A549 (cell line): Measurements from ENCODE around the gene PAGE4. TPM values are rescaled to one million over a fixed set of nuclear protein-coding genes. Genes with fewer than 3 reads are reported as not detected.
A peak's percentile ranks its signal among the peaks of the same experiment; 100 is the strongest.

Source experiments
- ATAC-seq, 2 experiments: fragments of 200-7000 bp in 1 of 2; fragments of >200 bp in 1 of 2; cut with Nextera tagmentation in 1 of 2; cut with Tn5 transposase in 1 of 2; 3 replicates each; pipeline versions ENCODE4 v1.8.0 to v1.9.1; 2018 to 2020; ENCODE audit warnings: mild to moderate bottlenecking in 1 of 2, moderate library complexity in 1 of 2
- CTCF ChIA-PET: fragments of 300-600 bp; sonication (Branson Sonifier 250); formaldehyde crosslinking; extraction: SDS; loops from one replicate; lab custom pipeline; 2021; ENCODE audit warnings: antibody characterized with exemption, inconsistent platforms; lab: Yijun Ruan, JAX
- POLR2A ChIA-PET: fragments of 350-600 bp; formaldehyde crosslinking; extraction: SDS; loops from one replicate; lab custom pipeline; 2021; ENCODE audit warnings: antibody characterized with exemption, inconsistent platforms; lab: Yijun Ruan, JAX
- DNase-seq, 2 experiments: peaks; one replicate each; pipeline versions ENCODE4 v3.0.0 to v3.0.0-alpha.2; 2011 to 2016; ENCODE audit warnings: low read depth in 1 of 2, low spot score in 1 of 2
- FAIRE-seq: peaks from 2 replicates; lab custom pipeline; 2011; peaks lifted over from hg19 to GRCh38; lab: Jason Lieb, UNC
- H3K27ac ChIP-seq, 2 experiments: fragments of >200 bp; sonication (Bioruptor Twin); formaldehyde crosslinking; 3 replicates each; pipeline ENCODE4 v1.5.1; 2016 to 2017
- H3K4me1 ChIP-seq: fragments of >200 bp; sonication (Bioruptor Twin); formaldehyde crosslinking; 3 replicates; pipeline ENCODE4 v1.6.1; 2016
- H3K4me2 ChIP-seq: fragments of >200 bp; sonication (Bioruptor Twin); formaldehyde crosslinking; 3 replicates; pipeline ENCODE4 v1.6.1; 2016
- H3K4me3 ChIP-seq: fragments of >200 bp; sonication (Bioruptor Twin); formaldehyde crosslinking; 3 replicates; pipeline ENCODE4 v1.5.1; 2016
- H3K9me3 ChIP-seq: fragments of >200 bp; sonication (Bioruptor Twin); formaldehyde crosslinking; 3 replicates; pipeline ENCODE4 v1.6.1; 2016
- BHLHE40 ChIP-seq: IDR thresholded peaks from 2 replicates; pipeline ENCODE4 v1.6.1; 2012; ENCODE audit warnings: low read depth, low read length, inconsistent platforms
- E2F6 ChIP-seq: IDR thresholded peaks from 2 replicates; pipeline ENCODE4 v1.6.1; 2012; ENCODE audit warnings: low read depth, borderline replicate concordance
- EHF ChIP-seq: fragments of 250-450 bp; sonication (Bioruptor Pico); IDR thresholded peaks from 2 replicates; pipeline ENCODE4 v1.5.0; 2020; ENCODE audit warnings: mild to moderate bottlenecking
- ELK1 ChIP-seq: fragments of 150-350 bp; IDR thresholded peaks from 2 replicates; pipeline ENCODE4 v1.6.1; 2014; ENCODE audit warnings: low read depth, mild to moderate bottlenecking, low read length
- EP300 ChIP-seq, 2 experiments: fragments of >200 bp; sonication (Bioruptor Twin); formaldehyde crosslinking; IDR thresholded peaks; 2 replicates in 1 of 2; 3 replicates in 1 of 2; pipeline ENCODE4 v1.6.1; 2016 to 2017
- FOXS1 ChIP-seq: fragments of 250-450 bp; sonication (Bioruptor Pico); IDR thresholded peaks from 2 replicates; pipeline ENCODE4 v1.5.0; 2020; ENCODE audit warnings: mild to moderate bottlenecking, moderate library complexity
- HMGXB4 ChIP-seq: fragments of 250-450 bp; sonication (Bioruptor Pico); IDR thresholded peaks from 2 replicates; pipeline ENCODE4 v1.5.0; 2021; ENCODE audit warnings: mild to moderate bottlenecking, moderate library complexity, borderline replicate concordance
- JUN ChIP-seq, 2 experiments: fragments of >200 bp; sonication (Bioruptor Twin); formaldehyde crosslinking; IDR thresholded peaks; 2 replicates in 1 of 2; 3 replicates in 1 of 2; pipeline ENCODE4 v1.6.1; 2016 to 2017
- KDM1A ChIP-seq: fragments of 200-600 bp; sonication (generic); IDR thresholded peaks from 2 replicates; pipeline ENCODE4 v1.6.1; 2016; ENCODE audit warnings: low read depth, mild to moderate bottlenecking
- MAFK ChIP-seq: fragments of 450-650 bp; IDR thresholded peaks from 2 replicates; pipeline ENCODE4 v1.6.1; 2014; ENCODE audit not compliant: partially characterized antibody
- NFE2L2 ChIP-seq: fragments of 150-350 bp; conservative IDR thresholded peaks from 2 replicates; pipeline ENCODE4 v1.6.1; 2014; ENCODE audit warnings: low read length
- NPAS2 ChIP-seq: fragments of 250-450 bp; sonication (Bioruptor Pico); IDR thresholded peaks from 2 replicates; pipeline ENCODE4 v1.8.0; 2022; ENCODE audit warnings: mild to moderate bottlenecking, moderate library complexity, borderline replicate concordance
- PBX3 ChIP-seq: IDR thresholded peaks from 2 replicates; pipeline ENCODE4 v1.6.1; 2012
- RAD21 ChIP-seq, 2 experiments: fragments of >200 bp in 1 of 2; sonication (Bioruptor Twin) in 1 of 2; formaldehyde crosslinking in 1 of 2; IDR thresholded peaks in 1 of 2; conservative IDR thresholded peaks in 1 of 2; 2 replicates in 1 of 2; 3 replicates in 1 of 2; pipeline ENCODE4 v1.6.1; 2012 to 2018; ENCODE audit warnings: inconsistent platforms in 1 of 2
- RARB ChIP-seq: fragments of 250-450 bp; sonication (Bioruptor Pico); IDR thresholded peaks from 2 replicates; pipeline ENCODE4 v1.8.0; 2021; ENCODE audit warnings: mild to moderate bottlenecking, moderate library complexity
- TP53 ChIP-seq: fragments of 250-450 bp; sonication (Bioruptor Pico); IDR thresholded peaks from 2 replicates; pipeline ENCODE4 v1.5.0; 2021; ENCODE audit warnings: mild to moderate bottlenecking, moderate library complexity
- ZC3H11A ChIP-seq: fragments of 450-650 bp; IDR thresholded peaks from 2 replicates; pipeline ENCODE4 v1.6.1; 2014; ENCODE audit warnings: antibody characterized with exemption, mild to moderate bottlenecking
- ZFP36 ChIP-seq: fragments of 450-650 bp; IDR thresholded peaks from 2 replicates; pipeline ENCODE4 v1.6.1; 2014; ENCODE audit warnings: borderline replicate concordance; ENCODE audit not compliant: partially characterized antibody
- WGBS: methylation state at CpG from one replicate; pipeline ENCODE4 v1.1.6; 2017; ENCODE audit errors: missing lambda C conversion rate; 5-methylcytosine and 5-hydroxymethylcytosine counted together
- polyA plus RNA-seq, 4 experiments: library from polyadenylated mRNA; depleted of rRNA in 3 of 4; stranded (reverse); fragments of >200 nt; fragmentation: RNase III in 1 of 4; extraction: RNeasy Plus Mini Kit Qiagen cat#74134 plus additional on column Dnase treatment in 1 of 4; gene quantifications; 2 replicates in 3 of 4; 3 replicates in 1 of 4; pipeline ENCODE4 v1.2.3, GENCODE V29; 2011 to 2017
- TF ChIP-seq, protein P1 (sequence below): fragments of >200 bp; sonication (Bioruptor Twin); formaldehyde crosslinking; IDR thresholded peaks from 3 replicates; pipeline ENCODE4 v1.5.1; 2016
- TF ChIP-seq, protein P2 (sequence below): fragments of 450-650 bp; IDR thresholded peaks from 2 replicates; pipeline ENCODE4 v1.6.1; 2014; ENCODE audit warnings: antibody characterized with exemption

PAGE4 gene
- polyA plus RNA-seq, 2 of the 4 experiments (the other 2 are of a cell fraction) = not detected

- peak; percentile 17 to 19; a peak in 1 of 5 replicates for TF ChIP-seq RAD21 (conservative IDR thresholded peaks at IDR 0.05 in 1 of 2, IDR thresholded peaks at IDR 0.05 in 1 of 2)
- no peak for TF ChIP-seq EHF (CRISPR knock-in tag)
- TF ChIP-seq TP53 = no peak
- TF ChIP-seq NFE2L2 = no peak
- TF ChIP-seq RARB (CRISPR knock-in tag) = no peak
- TF ChIP-seq, protein P1, sequence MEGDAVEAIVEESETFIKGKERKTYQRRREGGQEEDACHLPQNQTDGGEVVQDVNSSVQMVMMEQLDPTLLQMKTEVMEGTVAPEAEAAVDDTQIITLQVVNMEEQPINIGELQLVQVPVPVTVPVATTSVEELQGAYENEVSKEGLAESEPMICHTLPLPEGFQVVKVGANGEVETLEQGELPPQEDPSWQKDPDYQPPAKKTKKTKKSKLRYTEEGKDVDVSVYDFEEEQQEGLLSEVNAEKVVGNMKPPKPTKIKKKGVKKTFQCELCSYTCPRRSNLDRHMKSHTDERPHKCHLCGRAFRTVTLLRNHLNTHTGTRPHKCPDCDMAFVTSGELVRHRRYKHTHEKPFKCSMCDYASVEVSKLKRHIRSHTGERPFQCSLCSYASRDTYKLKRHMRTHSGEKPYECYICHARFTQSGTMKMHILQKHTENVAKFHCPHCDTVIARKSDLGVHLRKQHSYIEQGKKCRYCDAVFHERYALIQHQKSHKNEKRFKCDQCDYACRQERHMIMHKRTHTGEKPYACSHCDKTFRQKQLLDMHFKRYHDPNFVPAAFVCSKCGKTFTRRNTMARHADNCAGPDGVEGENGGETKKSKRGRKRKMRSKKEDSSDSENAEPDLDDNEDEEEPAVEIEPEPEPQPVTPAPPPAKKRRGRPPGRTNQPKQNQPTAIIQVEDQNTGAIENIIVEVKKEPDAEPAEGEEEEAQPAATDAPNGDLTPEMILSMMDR = peak; percentile 48
- no peak for TF ChIP-seq MAFK
- TF ChIP-seq ELK1 = no peak
Observed at GRCh38 chrX:49876750-49877149, 47.6 kb downstream of the PAGE4 start (continued).

- ATAC-seq (no peak), FAIRE-seq (no peak)
- POLR2A ChIA-PET = no interaction called here
Observed at GRCh38 chrX:49877397-49878101, 48.4 kb downstream of the PAGE4 start.

GRCh38 chrX:49878128-49878833 lies 49.2 kb downstream of the PAGE4 start:
- H3K4me3 ChIP-seq = peak overlapping the region; percentile 72
- no peak for ATAC-seq
- no peak for TF ChIP-seq KDM1A
- no peak for TF ChIP-seq NPAS2 (CRISPR knock-in tag)
- no peak for TF ChIP-seq EP300 (IDR thresholded peaks at IDR 0.05)
- TF ChIP-seq PBX3 = no peak
- TF ChIP-seq BHLHE40 = no peak
- TF ChIP-seq ZC3H11A = no peak
- TF ChIP-seq, protein P2, sequence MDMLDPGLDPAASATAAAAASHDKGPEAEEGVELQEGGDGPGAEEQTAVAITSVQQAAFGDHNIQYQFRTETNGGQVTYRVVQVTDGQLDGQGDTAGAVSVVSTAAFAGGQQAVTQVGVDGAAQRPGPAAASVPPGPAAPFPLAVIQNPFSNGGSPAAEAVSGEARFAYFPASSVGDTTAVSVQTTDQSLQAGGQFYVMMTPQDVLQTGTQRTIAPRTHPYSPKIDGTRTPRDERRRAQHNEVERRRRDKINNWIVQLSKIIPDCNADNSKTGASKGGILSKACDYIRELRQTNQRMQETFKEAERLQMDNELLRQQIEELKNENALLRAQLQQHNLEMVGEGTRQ = no peak
- TF ChIP-seq JUN (IDR thresholded peaks at IDR 0.05) = no peak
- TF ChIP-seq FOXS1 (CRISPR knock-in tag) = no peak
- no peak for TF ChIP-seq ZFP36
- TF ChIP-seq, all 56 proteins: peak for 0
- WGBS = 74% methylated on average over 13 of the region's 28 CpGs
- FAIRE-seq (no peak), DNase-seq (no peak)
- CTCF ChIA-PET = interaction anchor here (0.5 to 2.9 kb wide), 6 partner anchors 10 to 117 kb away, joined by 3 to 10 read pairs (median 4); no protein-coding TSS in a partner anchor
- Histone ChIP-seq H3K4me1 (peaks cover 6% of the 10 kb centered on the region; the same call in 1 of the 3 replicates), H3K4me2 (peak overlapping the region; percentile 72), H3K27ac (peak overlapping the region; percentile 92 to 98), H3K9me3 (no peaks in the 10 kb centered on the region)
- POLR2A ChIA-PET = interaction anchor here (0.6 kb wide), 1 partner anchor 686 kb away, joined by 3 read pairs; no protein-coding TSS in a partner anchor

More at GRCh38 chrX:49877397-49878101, 48.4 kb downstream of the PAGE4 start:
- Histone ChIP-seq H3K27ac (no peak overlapping the region), H3K4me2 (no peak overlapping the region), H3K4me1 (peaks cover 6% of the 10 kb centered on the region; the same call in 1 of the 3 replicates), H3K4me3 (no peak overlapping the region), H3K9me3 (no peaks in the 10 kb centered on the region)
- no peak for DNase-seq
- 67% methylated on average over 5 of the region's 5 CpGs for WGBS
- CTCF ChIA-PET = interaction anchor here (0.5 to 2.9 kb wide), 6 partner anchors 14 to 116 kb away, joined by 3 to 7 read pairs (median 4); no protein-coding TSS in a partner anchor
- TF ChIP-seq KDM1A (no peak), HMGXB4 (CRISPR knock-in tag) (no peak), E2F6 (no peak), ZFP36 (no peak), ZC3H11A (no peak)
